B cell (primary cell): Measurements from ENCODE around the gene PDXK. TPM values are rescaled to one million over a fixed set of nuclear protein-coding genes. Genes with fewer than 3 reads are reported as not detected.

Source experiments
- ATAC-seq: fragments of 200-7000 bp; cut with Tn5 transposase; one replicate; pipeline ENCODE4 v1.10.0; 2021; ENCODE audit warnings: low read depth, mild to moderate bottlenecking, moderate number of reproducible peaks, moderate library complexity
- CTCF ChIA-PET: fragments of 350-600 bp; sonication (Branson Sonifier 250); formaldehyde crosslinking; loops from one replicate; lab custom pipeline; 2021; ENCODE audit warnings: antibody characterized with exemption, inconsistent platforms; lab: Charles Lee
- POLR2A ChIA-PET: fragments of 350-600 bp; sonication (Branson Sonifier 250); formaldehyde crosslinking; loops from one replicate; lab custom pipeline; 2021; ENCODE audit warnings: antibody characterized with exemption; lab: Charles Lee
- DNase-seq: peaks from one replicate; pipeline ENCODE4 v3.0.0; 2013
- H2AFZ ChIP-seq: 2 replicates; pipeline ENCODE4 v1.6.1; 2012; ENCODE audit warnings: mild to moderate bottlenecking, low read depth, low read length; ENCODE audit not compliant: insufficient read depth, poor library complexity, severe bottlenecking
- H3K27ac ChIP-seq, 2 donors: 1 replicate in 1 of 2; 2 replicates in 1 of 2; pipeline ENCODE4 v1.5.1; 2012 to 2013; ENCODE audit warnings: low read length in 2 of 2, mild to moderate bottlenecking in 2 of 2, moderate library complexity in 1 of 2
- H3K27me3 ChIP-seq, 4 experiments: fragments of 200-600 bp in 1 of 4; sonication (generic) in 1 of 4; replicated peaks in 1 of 4; 1 replicate in 2 of 4; 2 replicates in 2 of 4; pipeline versions ENCODE4 v1.6.1 to v1.7.0; 2013 to 2016; ENCODE audit warnings: low read length in 3 of 4, mild to moderate bottlenecking in 2 of 4, mixed read lengths in 1 of 4, moderate library complexity in 1 of 4; ENCODE audit not compliant: insufficient read depth in 4 of 4, control insufficient read depth in 3 of 4; ENCODE audit errors: control extremely low read depth in 1 of 4
- H3K36me3 ChIP-seq, 2 experiments: replicated peaks in 1 of 2; 1 replicate in 1 of 2; 2 replicates in 1 of 2; pipeline versions ENCODE4 v1.6.1 to v1.7.1; 2013; ENCODE audit warnings: low read length in 1 of 2; ENCODE audit not compliant: insufficient read depth in 2 of 2, control insufficient read depth in 1 of 2; ENCODE audit errors: control extremely low read depth in 1 of 2, extremely low read depth in 1 of 2
- H3K4me1 ChIP-seq, 2 donors: fragments of 200-600 bp in 1 of 2; sonication (generic) in 1 of 2; 1 replicate in 1 of 2; 2 replicates in 1 of 2; pipeline versions ENCODE4 v1.5.1 to v1.6.1; 2013 to 2017; ENCODE audit warnings: low read length in 2 of 2; ENCODE audit not compliant: control insufficient read depth in 2 of 2, insufficient read depth in 2 of 2
- H3K4me2 ChIP-seq: replicated peaks from 2 replicates; pipeline ENCODE3; 2012; ENCODE audit warnings: mild to moderate bottlenecking, low read depth, low read length; ENCODE audit not compliant: poor library complexity, severe bottlenecking
- H3K4me3 ChIP-seq, 5 experiments: fragments of 200-600 bp in 1 of 5; sonication (generic) in 1 of 5; 1 replicate in 3 of 5; 2 replicates in 2 of 5; pipeline versions ENCODE4 v1.5.1 to v1.7.0; 2011 to 2016; ENCODE audit warnings: low read length in 4 of 5, mild to moderate bottlenecking in 4 of 5, low read depth in 2 of 5, control low read depth in 1 of 5, moderate library complexity in 1 of 5; ENCODE audit not compliant: insufficient read depth in 1 of 5; ENCODE audit errors: control extremely low read depth in 1 of 5, extremely low read depth in 1 of 5
- H3K79me2 ChIP-seq: fragments of 200-600 bp; sonication (generic); one replicate; pipeline ENCODE4 v1.6.0; 2016; ENCODE audit warnings: low read length; ENCODE audit not compliant: control insufficient read depth, insufficient read depth
- H3K9ac ChIP-seq: fragments of 200-600 bp; sonication (generic); 2 replicates; pipeline ENCODE4 v1.6.1; 2017; ENCODE audit warnings: mild to moderate bottlenecking, low read length, moderate library complexity
- H3K9me3 ChIP-seq, 3 donors: one replicate each; pipeline versions ENCODE4 v1.6.1 to v1.7.1; 2013; ENCODE audit warnings: low read length in 2 of 3; ENCODE audit not compliant: control insufficient read depth in 2 of 3, insufficient read depth in 1 of 3; ENCODE audit errors: control extremely low read depth in 1 of 3
- H4K20me1 ChIP-seq: 2 replicates; pipeline ENCODE4 v1.6.0; 2012; ENCODE audit warnings: mild to moderate bottlenecking, low read length; ENCODE audit not compliant: insufficient read depth, control insufficient read depth, poor library complexity, severe bottlenecking
- H3K27ac Mint-ChIP-seq: one replicate; pipeline ENCODE4 v1.8.0; 2021; ENCODE audit warnings: mixed read lengths
- H3K27me3 Mint-ChIP-seq: one replicate; pipeline ENCODE4 v1.8.0; 2021; ENCODE audit warnings: mixed read lengths
- H3K4me1 Mint-ChIP-seq: one replicate; pipeline ENCODE4 v1.8.0; 2021; ENCODE audit warnings: mixed read lengths
- H3K4me3 Mint-ChIP-seq: one replicate; pipeline ENCODE4 v1.8.0; 2021; ENCODE audit warnings: mixed read lengths
- H3K9me3 Mint-ChIP-seq: one replicate; pipeline ENCODE4 v1.8.0; 2022; ENCODE audit warnings: mixed read lengths; ENCODE audit not compliant: insufficient read depth
- CTCF ChIP-seq: fragments of 200-600 bp; IDR thresholded peaks from one replicate; pipeline ENCODE4 v1.8.0; 2022; ENCODE audit warnings: antibody characterized with exemption, mild to moderate bottlenecking
- EZH2 ChIP-seq: IDR thresholded peaks from 2 replicates; pipeline ENCODE4 v1.6.1; 2012; ENCODE audit warnings: borderline replicate concordance, low read depth, mild to moderate bottlenecking, moderate library complexity, low read length; ENCODE audit not compliant: insufficient read depth, poor library complexity, severe bottlenecking
- WGBS: methylation state at CpG from one replicate; pipeline ENCODE4 v1.1.5; 2013; ENCODE audit warnings: missing lambda C conversion rate; ENCODE audit not compliant: insufficient coverage; 5-methylcytosine and 5-hydroxymethylcytosine counted together
- intact Hi-C: fragments of 100-400 bp; cut with micrococcal nuclease; formaldehyde crosslinking; loops from one replicate; pipeline ENCODE4 v1.10.0; 2022
- polyA plus RNA-seq: library from polyadenylated mRNA; depleted of rRNA; stranded (reverse); fragments of >200 nt; gene quantifications from 2 replicates; pipeline ENCODE4 v1.2.3, GENCODE V29; 2012
- total RNA-seq, 2 donors: library from RNA; stranded (reverse); fragments of 120-200 nt in 1 of 2; gene quantifications; 1 replicate in 1 of 2; 2 replicates in 1 of 2; pipeline versions ENCODE4 v1.2.3 to v1.2.4, GENCODE V29; 2013 to 2022

The PDXK gene
- total and polyA plus RNA-seq, 2 donors (not counting 1 experiment from before 2014, with no cell fraction given): 31.1 to 102 TPM

GRCh38 chr21:43703035-43703880, 15.7 kb upstream of the PDXK start:
- Histone ChIP-seq H3K36me3 (no peaks in the 10 kb centered on the region), H3K4me1 (peaks cover 7 to 12% of the 10 kb centered on the region in 2 donors), H4K20me1 (no peaks in the 10 kb centered on the region), H3K27ac (no peak overlapping the region), H2AFZ (peak overlapping the region; percentile 44), H3K4me3 (no peak overlapping the region), H3K79me2 (no peaks in the 10 kb centered on the region), H3K4me2 (peak overlapping the region; percentile 45), H3K9me3 (no peaks in the 10 kb centered on the region), H3K27me3 (peaks cover 0 to 11% (median 2%) of the 10 kb centered on the region in 4 experiments), H3K9ac (no peak overlapping the region)
- POLR2A ChIA-PET: no interaction called here
- intact Hi-C loops: no loop called here
- Mint-ChIP-seq H3K4me3 (peak overlapping the region; percentile 69), H3K27ac (no peak overlapping the region), H3K27me3 (peaks cover 6% of the 10 kb centered on the region), H3K9me3 (no peaks in the 10 kb centered on the region), H3K4me1 (peaks cover 8% of the 10 kb centered on the region)
- CTCF ChIA-PET: no interaction called here
- TF ChIP-seq EZH2 (no peak), CTCF (no peak)
- peak; percentile 50 for DNase-seq
- WGBS: 45% methylated on average over 26 of the region's 29 CpGs
- ATAC-seq: peak; percentile 39

- no peaks in the 10 kb centered on the region for H3K36me3 ChIP-seq
- Mint-ChIP-seq H3K9me3 (no peaks in the 10 kb centered on the region), H3K27me3 (peaks cover 25% of the 10 kb centered on the region), H3K4me1 (peaks cover 8% of the 10 kb centered on the region), H3K4me3 (no peak overlapping the region), H3K27ac (no peak overlapping the region)
- 98% methylated on average over 9 of the region's 9 CpGs for WGBS
- intact Hi-C loops: no loop called here
- CTCF ChIA-PET: interaction anchor here (0.9 kb wide), 1 partner anchor 19 kb away, joined by 3 read pairs; no protein-coding TSS in a partner anchor
- ATAC-seq (no peak), DNase-seq (no peak)
- TF ChIP-seq EZH2 (no peak), CTCF (no peak)
- POLR2A ChIA-PET: no interaction called here
- no peak overlapping the region for H3K4me3 ChIP-seq
- H3K9me3 ChIP-seq: peaks cover 0 to 3% (median 3%) of the 10 kb centered on the region in 3 donors
- no peaks in the 10 kb centered on the region for H3K79me2 ChIP-seq
- no peak overlapping the region for H3K4me2 ChIP-seq
- no peak overlapping the region for H3K27ac ChIP-seq
- H3K4me1 ChIP-seq: peaks cover 5 to 8% of the 10 kb centered on the region in 2 donors
- H3K27me3 ChIP-seq: peaks cover 0 to 13% (median 2%) of the 10 kb centered on the region in 4 experiments
- H3K9ac ChIP-seq: no peak overlapping the region
- H4K20me1 ChIP-seq: no peaks in the 10 kb centered on the region
- H2AFZ ChIP-seq: no peak overlapping the region
These were observed 11.5 kb upstream of the PDXK start for GRCh38 chr21:43707462-43707861.
